Neural crest cell (in vitro differentiated cells): ENCODE data around the gene RPL11. TPM values are rescaled to one million over a fixed set of nuclear protein-coding genes. Genes with fewer than 3 reads are reported as not detected.

Source experiments
- DNase-seq: peaks from one replicate; pipeline ENCODE4 v3.0.0; 2021; ENCODE audit warnings: low read depth, mixed read lengths, low spot score
- H3K27ac Mint-ChIP-seq: one replicate; pipeline ENCODE4 v1.8.0; 2021; ENCODE audit warnings: mild to moderate bottlenecking, mixed read lengths; ENCODE audit not compliant: unreplicated experiment
- H3K27me3 Mint-ChIP-seq: 2 replicates; pipeline ENCODE4 v1.8.0; 2021; ENCODE audit warnings: low read depth, mild to moderate bottlenecking, mixed read lengths
- H3K36me3 Mint-ChIP-seq: 2 replicates; pipeline ENCODE4 v1.8.0; 2021; ENCODE audit warnings: low read depth, mild to moderate bottlenecking, mixed read lengths
- H3K4me1 Mint-ChIP-seq: 2 replicates; pipeline ENCODE4 v1.8.0; 2021; ENCODE audit warnings: mixed read lengths
- H3K4me3 Mint-ChIP-seq: one replicate; pipeline ENCODE4 v1.8.0; 2021; ENCODE audit warnings: mild to moderate bottlenecking, mixed read lengths
- H3K9me3 Mint-ChIP-seq: 2 replicates; pipeline ENCODE4 v1.8.0; 2021; ENCODE audit warnings: mixed read lengths
- total RNA-seq: library from RNA; stranded (reverse); gene quantifications from 2 replicates; pipeline ENCODE4 v1.2.1, GENCODE V29; 2021
- TF ChIP-seq, protein P1 (sequence below): fragments of 200-600 bp; sonication (generic); conservative IDR thresholded peaks from 2 replicates; pipeline ENCODE4 v1.5.0; 2021; ENCODE audit warnings: antibody characterized with exemption, mild to moderate bottlenecking

The RPL11 gene
- total RNA-seq, 1 donor from 2014 or later = 1,184 TPM

DNA sequence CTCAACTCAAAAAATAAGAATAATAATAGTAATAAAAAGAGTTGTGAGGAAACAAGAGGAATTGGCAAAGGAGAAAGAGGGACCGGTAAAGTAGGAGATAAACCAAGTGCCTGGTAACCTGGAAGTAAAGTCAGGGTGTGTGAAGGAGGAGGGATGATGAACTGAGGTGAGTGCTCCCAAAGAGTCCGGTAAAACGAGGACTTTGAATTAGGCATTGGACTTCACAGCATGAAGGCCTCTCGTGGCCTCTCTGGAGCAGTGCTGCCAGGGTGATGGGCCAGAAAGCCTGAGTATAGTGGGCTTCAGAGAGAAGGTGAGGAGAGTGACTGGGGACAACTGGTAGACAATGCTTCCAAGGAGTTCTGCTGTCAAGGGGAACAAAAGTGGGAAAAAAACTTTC, 17.6 kb downstream of the RPL11 start:
- no peak for DNase-seq
- no peaks in the 10 kb centered on the region for H3K9me3 Mint-ChIP-seq
- no peaks in the 10 kb centered on the region for H3K27me3 Mint-ChIP-seq
- TF ChIP-seq, protein P1, sequence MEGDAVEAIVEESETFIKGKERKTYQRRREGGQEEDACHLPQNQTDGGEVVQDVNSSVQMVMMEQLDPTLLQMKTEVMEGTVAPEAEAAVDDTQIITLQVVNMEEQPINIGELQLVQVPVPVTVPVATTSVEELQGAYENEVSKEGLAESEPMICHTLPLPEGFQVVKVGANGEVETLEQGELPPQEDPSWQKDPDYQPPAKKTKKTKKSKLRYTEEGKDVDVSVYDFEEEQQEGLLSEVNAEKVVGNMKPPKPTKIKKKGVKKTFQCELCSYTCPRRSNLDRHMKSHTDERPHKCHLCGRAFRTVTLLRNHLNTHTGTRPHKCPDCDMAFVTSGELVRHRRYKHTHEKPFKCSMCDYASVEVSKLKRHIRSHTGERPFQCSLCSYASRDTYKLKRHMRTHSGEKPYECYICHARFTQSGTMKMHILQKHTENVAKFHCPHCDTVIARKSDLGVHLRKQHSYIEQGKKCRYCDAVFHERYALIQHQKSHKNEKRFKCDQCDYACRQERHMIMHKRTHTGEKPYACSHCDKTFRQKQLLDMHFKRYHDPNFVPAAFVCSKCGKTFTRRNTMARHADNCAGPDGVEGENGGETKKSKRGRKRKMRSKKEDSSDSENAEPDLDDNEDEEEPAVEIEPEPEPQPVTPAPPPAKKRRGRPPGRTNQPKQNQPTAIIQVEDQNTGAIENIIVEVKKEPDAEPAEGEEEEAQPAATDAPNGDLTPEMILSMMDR = no peak
- H3K36me3 Mint-ChIP-seq = peaks cover 4% of the 10 kb centered on the region
- peak overlapping the region; percentile 31 for H3K27ac Mint-ChIP-seq
- H3K4me1 Mint-ChIP-seq = no peaks in the 10 kb centered on the region
- no peak overlapping the region for H3K4me3 Mint-ChIP-seq

DNA sequence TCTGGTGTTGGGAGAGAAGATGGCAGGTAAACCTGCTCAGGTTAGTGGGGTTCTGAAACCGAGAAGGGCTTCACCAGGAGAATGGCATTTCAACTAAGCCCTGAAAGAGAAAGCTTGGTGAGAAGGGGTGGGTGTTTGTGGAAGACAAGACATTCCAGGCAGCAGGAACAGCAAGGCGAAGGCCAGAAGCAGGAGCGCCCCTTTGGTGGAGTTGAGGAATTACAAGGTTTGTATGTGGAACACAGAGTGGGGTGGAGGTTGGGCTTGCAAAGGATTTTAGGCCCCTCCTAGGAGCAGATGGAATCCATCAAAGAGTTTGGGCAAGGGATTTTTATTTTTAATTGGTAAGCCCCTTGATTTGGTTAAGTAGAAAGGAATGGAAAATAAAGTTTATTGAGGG, 26.9 kb downstream of the RPL11 start:
- Mint-ChIP-seq H3K4me3 (no peak overlapping the region), H3K4me1 (peaks cover 4% of the 10 kb centered on the region), H3K9me3 (no peaks in the 10 kb centered on the region), H3K27me3 (no peaks in the 10 kb centered on the region), H3K36me3 (no peaks in the 10 kb centered on the region), H3K27ac (no peak overlapping the region)
- TF ChIP-seq, protein P1 = peak; percentile 65
- peak; percentile 43 for DNase-seq

DNA sequence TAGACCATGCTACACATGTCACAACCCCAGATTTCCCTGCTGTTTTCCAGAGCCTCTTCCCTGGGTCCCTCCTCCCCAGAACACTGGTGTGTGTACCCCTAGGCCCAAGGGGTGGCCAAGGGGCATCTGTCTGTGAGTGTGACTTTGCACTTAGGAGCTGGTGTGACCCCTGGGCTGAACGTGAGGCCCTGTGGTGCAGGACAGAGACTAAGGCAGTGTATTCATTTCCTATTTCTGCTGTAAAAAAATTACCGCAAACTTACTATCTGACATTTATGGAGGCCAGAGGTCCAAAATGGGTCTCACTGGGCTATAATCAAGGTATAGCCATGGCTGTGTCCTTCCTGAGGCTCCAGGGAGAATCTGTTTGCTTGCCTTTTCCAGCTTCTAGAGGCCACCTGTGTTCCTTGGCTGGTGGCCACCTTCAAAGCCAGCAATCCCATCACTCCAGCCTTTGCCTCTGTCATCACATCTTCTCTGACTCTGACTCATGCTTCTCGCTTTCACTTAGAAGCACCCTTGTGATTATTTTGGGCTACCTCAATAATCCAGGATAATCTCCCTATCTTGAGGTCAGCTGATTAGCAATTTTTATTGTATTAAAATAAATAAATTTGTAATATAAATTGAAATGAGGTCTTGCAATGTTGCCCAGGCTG, 27.7 kb downstream of the RPL11 start:
- no peak for DNase-seq
- Mint-ChIP-seq H3K4me3 (no peak overlapping the region), H3K27me3 (no peaks in the 10 kb centered on the region), H3K4me1 (peaks cover 4% of the 10 kb centered on the region), H3K9me3 (no peaks in the 10 kb centered on the region), H3K27ac (no peak overlapping the region), H3K36me3 (no peaks in the 10 kb centered on the region)
- TF ChIP-seq, protein P1 = no peak

DNA sequence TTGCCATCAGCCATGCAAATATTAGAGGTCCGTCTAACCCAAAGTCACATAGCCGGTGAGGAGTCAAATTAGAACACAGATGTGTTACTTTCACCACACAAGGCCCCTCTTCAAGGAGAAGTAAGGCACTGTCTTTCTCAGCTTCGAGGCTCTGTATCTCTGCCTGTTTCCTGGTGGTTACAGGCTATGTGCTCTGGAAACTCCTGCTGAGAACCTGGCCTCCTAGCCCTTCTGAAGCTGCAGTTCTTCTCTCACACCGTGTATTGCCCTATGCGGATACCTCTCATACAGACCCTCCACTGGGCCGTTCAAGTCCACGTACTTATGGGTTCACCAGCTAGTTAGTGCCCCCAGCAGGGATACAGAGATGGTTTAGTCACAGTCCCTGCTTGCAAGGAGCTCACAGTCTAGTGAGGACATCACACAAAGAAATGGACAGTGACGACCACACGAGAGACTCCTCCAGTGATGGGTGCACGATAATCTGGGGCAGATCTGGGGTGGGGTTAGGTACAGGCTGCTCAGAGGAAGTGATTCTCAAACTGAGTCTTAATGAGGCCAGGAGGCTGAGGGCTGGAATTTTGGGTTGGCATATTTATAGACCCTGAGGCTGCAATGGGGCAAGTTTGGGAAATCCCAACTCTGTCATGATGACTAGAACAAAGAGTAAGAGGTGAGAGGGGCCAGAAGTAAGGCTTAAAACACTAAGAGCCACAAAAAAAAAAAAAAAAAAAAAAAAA, 28.8 kb downstream of the RPL11 start:
- DNase-seq = no peak
- TF ChIP-seq, protein P1 = no peak
- Mint-ChIP-seq H3K4me1 (peaks cover 4% of the 10 kb centered on the region), H3K27ac (no peak overlapping the region), H3K36me3 (no peaks in the 10 kb centered on the region), H3K4me3 (no peak overlapping the region), H3K9me3 (no peaks in the 10 kb centered on the region), H3K27me3 (no peaks in the 10 kb centered on the region)

DNA sequence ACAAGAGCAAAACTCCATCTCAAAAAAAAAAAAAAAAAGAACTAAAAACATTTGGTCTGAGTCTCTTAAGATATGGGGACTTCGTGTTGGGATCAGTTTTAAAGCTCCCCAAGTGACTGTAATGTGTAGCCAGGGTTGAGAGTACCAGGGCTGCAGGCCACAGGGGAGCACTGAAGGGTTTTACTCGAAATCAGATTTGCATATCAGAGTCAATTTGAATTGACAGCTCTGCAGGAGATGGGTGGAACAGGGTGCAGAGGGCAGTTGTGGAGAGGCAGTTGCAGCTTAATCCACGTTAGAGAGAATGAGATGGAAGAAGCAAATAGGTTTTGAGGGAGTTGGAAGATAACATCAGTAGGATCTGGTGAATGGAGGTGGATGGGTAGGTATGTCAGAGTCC, 31.0 kb downstream of the RPL11 start:
- no peak for DNase-seq
- TF ChIP-seq, protein P1 = no peak
- Mint-ChIP-seq H3K36me3 (no peaks in the 10 kb centered on the region), H3K4me3 (no peak overlapping the region), H3K27ac (no peak overlapping the region), H3K4me1 (peaks cover 7% of the 10 kb centered on the region), H3K9me3 (no peaks in the 10 kb centered on the region), H3K27me3 (no peaks in the 10 kb centered on the region)
